ENCODE data around the gene MIA. TPM values are rescaled to one million over a fixed set of nuclear protein-coding genes. Genes with fewer than 3 reads are reported as not detected.

Gene MIA
- total RNA-seq, 4 donors from 2014 or later, result 127 to 322 (median 209) TPM

GRCh38 chr19:40800339-40800996 lies 25.1 kb downstream of the MIA start:
- H3K9me3 ChIP-seq, result no peaks in the 10 kb centered on the region
- H3K4me3 ChIP-seq, result peak overlapping the region; percentile 74 to 99 (median 97)
- 44 to 55% methylated on average over 17 to 24 of the region's 27 CpGs for WGBS, 2 donors
- peaks cover 0 to 37% (median 0%) of the 10 kb centered on the region in 3 donors for H3K36me3 ChIP-seq
- H3K4me1 ChIP-seq, result peaks cover 0 to 66% (median 54%) of the 10 kb centered on the region in 4 donors
- DNase-seq (ENCODE audit: low spot score in 2 of 2), result no peak
- TF ChIP-seq EP300 (IDR thresholded peaks at IDR 0.05), result peak in 1 of 2 donors; percentile 2
- TF ChIP-seq, protein P1, sequence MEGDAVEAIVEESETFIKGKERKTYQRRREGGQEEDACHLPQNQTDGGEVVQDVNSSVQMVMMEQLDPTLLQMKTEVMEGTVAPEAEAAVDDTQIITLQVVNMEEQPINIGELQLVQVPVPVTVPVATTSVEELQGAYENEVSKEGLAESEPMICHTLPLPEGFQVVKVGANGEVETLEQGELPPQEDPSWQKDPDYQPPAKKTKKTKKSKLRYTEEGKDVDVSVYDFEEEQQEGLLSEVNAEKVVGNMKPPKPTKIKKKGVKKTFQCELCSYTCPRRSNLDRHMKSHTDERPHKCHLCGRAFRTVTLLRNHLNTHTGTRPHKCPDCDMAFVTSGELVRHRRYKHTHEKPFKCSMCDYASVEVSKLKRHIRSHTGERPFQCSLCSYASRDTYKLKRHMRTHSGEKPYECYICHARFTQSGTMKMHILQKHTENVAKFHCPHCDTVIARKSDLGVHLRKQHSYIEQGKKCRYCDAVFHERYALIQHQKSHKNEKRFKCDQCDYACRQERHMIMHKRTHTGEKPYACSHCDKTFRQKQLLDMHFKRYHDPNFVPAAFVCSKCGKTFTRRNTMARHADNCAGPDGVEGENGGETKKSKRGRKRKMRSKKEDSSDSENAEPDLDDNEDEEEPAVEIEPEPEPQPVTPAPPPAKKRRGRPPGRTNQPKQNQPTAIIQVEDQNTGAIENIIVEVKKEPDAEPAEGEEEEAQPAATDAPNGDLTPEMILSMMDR (IDR thresholded peaks at IDR 0.05), result no peak
- H3K27ac ChIP-seq, result peak overlapping the region; percentile 94 to 98 (median 97)
- H3K27me3 ChIP-seq, result no peaks in the 10 kb centered on the region

- H3K27me3 ChIP-seq, result no peaks in the 10 kb centered on the region
- no peak for DNase-seq (ENCODE audit: low spot score in 2 of 2)
- no peak for TF ChIP-seq POLR2A (IDR thresholded peaks at IDR 0.05)
- TF ChIP-seq, protein P1 (IDR thresholded peaks at IDR 0.05), result no peak
- no peak for TF ChIP-seq EP300 (IDR thresholded peaks at IDR 0.05)
- H3K27ac ChIP-seq, result peak overlapping the region in 3 of 4 donors; percentile 94 to 98 (median 97)
- H3K9me3 ChIP-seq, result no peaks in the 10 kb centered on the region
- peak overlapping the region in 2 of 4 donors; percentile 99 for H3K4me3 ChIP-seq
- H3K4me1 ChIP-seq, result peaks cover 0 to 72% (median 59%) of the 10 kb centered on the region in 4 donors
- H3K36me3 ChIP-seq, result peaks cover 0 to 32% (median 0%) of the 10 kb centered on the region in 3 donors
- 75 to 81% methylated on average over 23 to 27 of the region's 27 CpGs for WGBS, 2 donors
Observed at GRCh38 chr19:40800997-40801377, 25.7 kb downstream of the MIA start.

GRCh38 chr19:40801426-40802299 lies 26.3 kb downstream of the MIA start:
- peaks cover 0 to 78% (median 66%) of the 10 kb centered on the region in 4 donors for H3K4me1 ChIP-seq
- H3K27me3 ChIP-seq, result no peaks in the 10 kb centered on the region
- WGBS, 2 donors, result 39 to 45% methylated on average over 13 of the region's 13 CpGs
- H3K27ac ChIP-seq, result peak overlapping the region; percentile 37 to 98 (median 96)
- peaks cover 0 to 25% (median 0%) of the 10 kb centered on the region in 3 donors for H3K36me3 ChIP-seq
- TF ChIP-seq, protein P1 (IDR thresholded peaks at IDR 0.05), result no peak
- TF ChIP-seq POLR2A (IDR thresholded peaks at IDR 0.05), result no peak
- TF ChIP-seq EP300 (IDR thresholded peaks at IDR 0.05), result no peak
- peak overlapping the region in 3 of 4 donors; percentile 11 to 99 (median 99) for H3K4me3 ChIP-seq
- H3K9me3 ChIP-seq, result no peaks in the 10 kb centered on the region
- DNase-seq (ENCODE audit: low spot score in 2 of 2), result no peak

- Histone ChIP-seq H3K36me3 (peaks cover 0 to 25% (median 2%) of the 10 kb centered on the region in 3 donors), H3K27ac (peak overlapping the region; percentile 37 to 98 (median 82)), H3K4me3 (peak overlapping the region in 3 of 4 donors; percentile 8 to 18 (median 11)), H3K9me3 (no peaks in the 10 kb centered on the region), H3K4me1 (peaks cover 0 to 85% (median 74%) of the 10 kb centered on the region in 4 donors), H3K27me3 (no peaks in the 10 kb centered on the region)
- peak in 1 of 2 donors; percentile 58 for DNase-seq (ENCODE audit: low spot score in 2 of 2)
- TF ChIP-seq EP300 (IDR thresholded peaks at IDR 0.05) (no peak), POLR2A (IDR thresholded peaks at IDR 0.05) (no peak)
- TF ChIP-seq, protein P1 (IDR thresholded peaks at IDR 0.05), result no peak
- WGBS, 2 donors, result 10 to 20% methylated on average over 8 to 11 of the region's 11 CpGs
Observed at GRCh38 chr19:40802300-40803169, 27.2 kb downstream of the MIA start.

Data from tibial nerve (tissue), 4 donors.